CD4-positive, alpha-beta T cell treated with Interleukin-4 for 4 hours (primary cell): ENCODE data around the gene DAZAP1.
A peak's percentile ranks its signal among the peaks of the same experiment; 100 is the strongest.

ENCODE experiments used
- DNase-seq: peaks from one replicate; pipeline ENCODE4 v3.0.0-alpha.2; 2020

DAZAP1 gene

DNA sequence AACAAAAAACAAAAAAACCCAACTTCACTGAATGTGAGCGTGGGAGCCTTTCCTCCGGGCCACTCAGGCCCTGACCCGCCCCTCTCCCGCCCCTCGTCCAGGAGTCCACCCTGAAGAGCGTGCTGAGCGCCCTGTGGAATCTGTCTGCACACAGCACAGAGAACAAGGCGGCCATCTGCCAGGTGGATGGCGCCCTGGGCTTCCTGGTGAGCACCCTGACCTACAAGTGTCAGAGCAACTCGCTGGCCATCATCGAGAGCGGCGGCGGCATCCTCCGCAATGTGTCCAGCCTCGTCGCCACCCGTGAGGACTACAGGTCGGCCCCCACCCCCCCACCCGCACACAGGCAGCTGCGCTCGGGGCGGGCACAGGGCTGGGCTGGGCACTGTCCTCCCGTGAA is 54.5 kb downstream of the DAZAP1 start:
- no peak for DNase-seq

GRCh38 chr19:1465191-1466016 is 58.0 kb downstream of the DAZAP1 start:
- DNase-seq, result no peak

DNA sequence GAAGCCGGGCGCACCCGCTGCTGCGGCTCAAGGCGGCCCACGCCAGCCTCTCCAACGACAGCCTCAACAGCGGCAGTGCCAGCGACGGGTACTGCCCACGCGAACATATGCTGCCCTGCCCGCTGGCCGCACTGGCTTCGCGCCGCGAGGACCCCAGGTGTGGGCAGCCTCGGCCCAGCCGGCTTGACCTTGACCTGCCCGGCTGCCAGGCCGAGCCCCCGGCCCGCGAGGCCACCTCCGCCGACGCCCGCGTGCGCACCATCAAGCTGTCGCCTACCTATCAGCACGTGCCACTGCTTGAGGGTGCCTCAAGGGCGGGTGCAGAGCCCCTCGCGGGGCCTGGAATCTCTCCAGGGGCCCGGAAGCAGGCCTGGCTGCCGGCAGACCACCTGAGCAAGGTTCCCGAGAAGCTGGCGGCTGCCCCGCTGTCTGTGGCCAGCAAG is 58.7 kb downstream of the DAZAP1 start:
- DNase-seq, result no peak

DNA sequence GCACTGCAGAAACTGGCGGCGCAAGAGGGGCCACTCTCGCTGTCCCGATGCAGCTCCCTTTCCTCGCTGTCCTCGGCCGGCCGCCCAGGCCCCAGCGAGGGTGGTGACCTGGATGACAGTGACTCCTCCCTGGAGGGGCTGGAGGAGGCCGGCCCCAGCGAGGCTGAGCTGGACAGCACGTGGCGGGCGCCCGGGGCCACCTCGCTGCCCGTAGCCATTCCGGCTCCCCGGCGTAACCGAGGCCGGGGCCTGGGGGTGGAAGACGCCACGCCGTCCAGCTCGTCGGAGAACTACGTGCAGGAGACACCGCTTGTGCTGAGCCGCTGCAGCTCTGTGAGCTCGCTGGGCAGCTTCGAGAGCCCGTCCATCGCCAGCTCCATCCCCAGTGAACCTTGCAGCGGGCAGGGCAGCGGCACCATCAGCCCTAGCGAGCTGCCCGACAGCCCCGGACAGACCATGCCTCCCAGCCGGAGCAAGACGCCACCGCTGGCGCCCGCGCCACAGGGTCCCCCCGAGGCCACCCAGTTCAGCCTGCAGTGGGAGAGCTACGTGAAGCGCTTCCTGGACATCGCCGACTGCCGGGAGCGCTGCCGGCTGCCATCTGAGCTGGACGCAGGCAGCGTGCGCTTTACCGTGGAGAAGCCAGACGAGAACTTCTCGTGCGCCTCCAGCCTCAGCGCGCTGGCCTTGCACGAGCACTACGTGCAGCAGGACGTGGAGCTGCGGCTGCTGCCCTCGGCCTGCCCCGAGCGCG is 59.3 kb downstream of the DAZAP1 start:
- no peak for DNase-seq

DNA sequence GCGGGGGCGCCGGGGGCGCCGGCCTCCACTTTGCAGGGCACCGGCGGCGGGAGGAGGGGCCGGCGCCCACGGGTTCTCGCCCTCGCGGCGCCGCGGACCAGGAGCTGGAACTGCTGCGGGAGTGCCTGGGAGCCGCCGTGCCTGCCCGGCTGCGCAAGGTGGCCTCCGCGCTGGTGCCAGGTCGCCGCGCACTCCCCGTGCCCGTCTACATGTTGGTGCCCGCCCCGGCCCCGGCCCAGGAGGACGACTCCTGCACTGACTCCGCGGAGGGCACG is 59.8 kb downstream of the DAZAP1 start:
- DNase-seq, result no peak

- DNase-seq, result no peak
Observed at GRCh38 chr19:1467490-1468273, 60.3 kb downstream of the DAZAP1 start.

- DNase-seq, result no peak
Observed at GRCh38 chr19:1468274-1468820, 61.0 kb downstream of the DAZAP1 start.

DNA sequence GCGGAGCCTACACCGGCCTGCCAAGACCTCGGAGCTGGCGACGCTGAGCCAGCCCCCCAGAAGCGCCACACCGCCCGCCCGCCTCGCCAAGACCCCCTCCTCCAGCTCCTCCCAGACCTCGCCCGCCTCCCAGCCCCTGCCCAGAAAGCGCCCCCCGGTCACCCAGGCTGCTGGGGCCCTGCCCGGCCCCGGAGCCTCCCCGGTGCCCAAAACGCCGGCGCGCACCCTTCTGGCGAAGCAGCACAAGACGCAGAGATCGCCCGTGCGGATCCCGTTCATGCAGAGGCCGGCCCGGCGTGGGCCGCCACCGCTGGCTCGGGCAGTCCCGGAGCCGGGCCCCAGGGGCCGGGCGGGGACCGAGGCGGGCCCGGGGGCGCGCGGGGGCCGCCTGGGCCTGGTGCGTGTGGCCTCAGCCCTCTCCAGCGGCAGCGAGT is 61.5 kb downstream of the DAZAP1 start:
- no peak for DNase-seq

- no peak for DNase-seq
Observed at GRCh38 chr19:1469255-1470054, 62.1 kb downstream of the DAZAP1 start.

DNA sequence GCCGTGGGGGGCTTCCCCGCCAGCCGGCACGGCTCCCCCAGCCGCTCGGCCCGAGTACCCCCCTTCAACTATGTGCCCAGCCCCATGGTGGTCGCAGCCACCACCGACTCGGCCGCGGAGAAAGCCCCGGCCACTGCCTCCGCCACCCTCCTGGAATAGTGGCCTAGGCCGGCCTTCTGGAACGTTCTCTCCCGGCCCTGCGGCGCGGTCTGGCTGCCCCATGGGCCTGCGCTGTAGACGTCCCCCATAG is 62.6 kb downstream of the DAZAP1 start:
- no peak for DNase-seq

DNA sequence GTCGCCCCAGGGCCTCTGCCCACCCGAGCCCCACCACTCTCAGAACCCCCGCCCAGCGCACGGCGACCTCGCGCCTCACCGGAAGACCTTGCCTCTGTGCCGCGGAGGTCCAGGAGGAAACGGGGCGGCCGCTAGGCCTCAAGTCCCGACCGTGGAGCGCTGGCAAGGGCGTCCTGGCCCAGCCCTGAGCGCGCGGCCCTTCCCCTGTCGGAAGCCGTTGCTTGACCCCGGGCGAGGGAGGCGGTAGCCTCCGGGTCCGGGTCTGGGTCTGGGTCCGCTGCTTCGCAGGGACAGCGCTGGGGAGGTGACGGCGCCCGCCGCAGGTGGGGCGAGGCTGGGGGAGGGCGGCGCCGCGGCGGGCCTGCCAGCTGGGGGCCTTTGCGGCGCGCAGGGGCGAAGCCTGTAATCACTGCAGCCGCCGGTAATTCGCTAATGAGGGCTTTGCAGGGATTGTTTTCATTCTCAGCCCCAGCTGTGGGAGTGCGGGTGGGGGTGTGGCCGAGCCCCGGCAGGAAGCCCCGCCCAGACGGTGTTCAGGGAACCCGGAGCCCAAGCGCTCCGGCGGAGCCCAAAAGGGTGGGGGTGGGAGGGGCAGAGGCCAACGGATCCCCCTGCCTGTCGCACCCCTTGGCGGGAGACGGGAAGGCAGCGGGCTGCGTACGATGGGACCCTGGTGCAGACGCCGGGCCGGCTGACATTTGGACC is 63.1 kb downstream of the DAZAP1 start:
- peak; percentile 69 for DNase-seq

- DNase-seq, result no peak
Observed at GRCh38 chr19:1471010-1471514, 63.7 kb downstream of the DAZAP1 start.

DNA sequence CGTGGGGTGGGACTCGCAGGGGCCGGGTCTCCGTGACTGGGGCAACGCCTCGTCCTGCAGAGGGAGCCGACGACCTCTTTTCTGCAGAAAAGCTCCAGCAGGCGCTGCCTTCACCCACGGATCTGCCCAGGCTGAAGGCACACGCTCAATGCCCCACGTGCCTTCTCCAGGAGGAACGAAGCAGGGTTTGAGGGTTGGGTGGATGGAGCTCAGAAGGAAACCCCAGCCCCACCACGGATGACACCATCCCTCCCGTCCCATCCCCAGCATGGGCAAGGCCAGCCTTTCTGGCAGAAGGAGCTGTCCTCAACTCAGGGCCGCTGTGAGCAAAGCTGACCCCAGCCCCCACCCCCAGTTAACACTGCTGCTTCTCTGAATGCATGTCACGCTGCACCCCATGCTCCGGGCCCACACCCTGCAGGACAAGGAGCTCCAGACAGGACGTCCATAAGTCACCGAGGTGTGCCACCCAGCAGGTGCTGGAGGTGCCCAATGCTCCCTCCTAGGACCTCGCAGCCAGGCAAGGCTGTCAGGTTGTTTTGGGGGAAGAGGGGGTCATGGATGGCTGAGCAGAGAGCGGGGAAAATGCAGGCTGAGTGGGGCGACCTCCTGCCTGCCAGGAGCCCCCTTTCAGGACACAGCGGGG is 64.3 kb downstream of the DAZAP1 start:
- no peak for DNase-seq

- DNase-seq, result no peak
Observed at GRCh38 chr19:1472231-1473084, 65.1 kb downstream of the DAZAP1 start.

DNA sequence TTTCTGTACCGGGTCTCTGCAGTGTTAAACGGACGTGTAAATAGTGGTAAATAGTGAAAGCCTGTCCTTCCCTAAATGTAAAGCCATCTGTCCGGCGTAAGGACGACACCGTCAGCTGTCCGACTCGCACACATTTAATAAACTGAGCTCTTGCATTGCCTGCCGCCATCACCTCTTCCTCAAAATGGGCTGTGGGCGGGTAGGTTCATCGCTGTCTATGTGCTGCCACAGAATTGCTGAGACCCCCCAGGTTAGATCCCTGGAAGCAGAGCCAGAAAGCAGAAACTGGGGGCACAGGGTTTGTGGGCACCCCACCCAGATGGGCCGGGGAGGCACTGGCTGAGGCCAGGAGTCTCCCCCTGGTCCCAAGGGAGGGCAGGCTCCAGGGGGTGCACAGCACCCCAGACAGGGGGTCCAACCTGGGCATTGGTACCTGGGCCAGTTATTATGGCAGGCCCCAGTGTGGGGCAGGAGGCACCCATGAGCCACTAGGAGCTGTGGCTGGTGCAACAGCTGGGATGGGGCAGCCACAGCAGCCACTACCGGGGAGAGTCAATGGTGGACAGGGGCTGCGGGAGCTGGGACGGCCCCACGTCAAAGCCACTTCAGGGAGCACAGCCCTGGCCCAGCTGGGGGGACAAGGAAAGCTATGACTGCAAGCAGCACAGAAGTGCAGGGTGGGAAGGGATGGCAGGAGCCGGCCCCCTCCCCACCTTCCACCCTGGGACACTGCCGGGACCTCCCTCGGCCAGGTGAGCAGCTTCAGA is 65.9 kb downstream of the DAZAP1 start:
- DNase-seq, result no peak

GRCh38 chr19:1474011-1474764 is 66.8 kb downstream of the DAZAP1 start:
- DNase-seq, result no peak

- no peak for DNase-seq
Observed at GRCh38 chr19:1474765-1475351, 67.5 kb downstream of the DAZAP1 start.

DNA sequence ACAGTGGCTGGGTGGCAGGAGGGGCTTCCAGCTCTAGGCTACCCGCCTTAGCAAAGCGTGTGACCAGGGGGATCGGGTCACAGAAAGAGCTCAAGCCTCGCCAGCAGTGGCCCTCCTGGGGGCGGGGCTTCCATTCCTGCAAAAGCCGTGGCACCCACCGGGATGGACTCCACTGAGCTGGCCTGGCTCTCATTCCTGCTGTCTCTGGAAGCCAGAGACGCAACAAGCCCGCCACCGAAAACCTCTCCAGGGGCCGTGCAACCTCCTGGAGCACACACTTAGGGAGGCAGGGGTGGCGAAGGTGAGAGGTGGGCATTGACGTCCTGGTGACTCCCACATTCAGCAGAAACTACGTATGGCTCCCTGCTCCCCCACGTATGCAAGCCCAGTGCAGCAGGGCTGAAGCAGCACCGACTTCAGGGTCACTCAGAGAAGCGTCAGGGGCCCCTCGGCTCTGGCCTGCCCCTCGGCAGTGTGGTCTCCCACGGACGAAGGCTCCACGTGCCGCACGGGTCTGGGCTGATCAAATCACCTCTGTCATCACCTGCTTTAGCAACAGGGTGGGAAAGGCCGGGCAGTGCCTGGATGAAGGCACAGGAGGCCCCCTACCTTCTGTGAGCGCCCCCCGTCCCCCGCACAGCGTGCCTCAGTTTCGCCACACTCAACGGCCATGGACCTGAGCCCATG is 68.5 kb downstream of the DAZAP1 start:
- no peak for DNase-seq
